HG03280 (cell line): Measurements from ENCODE around the gene MTPN.

Source experiments
- ATAC-seq: cut with Tn5 transposase; IDR thresholded peaks from one replicate; pipeline ENCODE4 v1.9.1; 2021; ENCODE audit warnings: mild to moderate bottlenecking, moderate library complexity; ENCODE audit not compliant: unreplicated experiment

Gene MTPN

GRCh38 chr7:135889823-135890222 is 87.3 kb downstream of the MTPN start:
- no peak for ATAC-seq

GRCh38 chr7:135888740-135889139 is 88.4 kb downstream of the MTPN start:
- ATAC-seq: no peak

- peak; percentile 58 for ATAC-seq
These were observed 90.6 kb downstream of the MTPN start for GRCh38 chr7:135886345-135887132.

- no peak for ATAC-seq
These were observed 92.5 kb downstream of the MTPN start for GRCh38 chr7:135884495-135885232.

GRCh38 chr7:135879233-135879632 is 97.9 kb downstream of the MTPN start:
- ATAC-seq: no peak

GRCh38 chr7:135878284-135878683 is 98.9 kb downstream of the MTPN start:
- ATAC-seq: no peak

- ATAC-seq: no peak
These were observed 99.4 kb downstream of the MTPN start for GRCh38 chr7:135877805-135878204.
